Liver (tissue), 3 donors: ENCODE measurements around the gene ALDH5A1.

Experiments used
- EGR1 ChIP-seq, 2 donors: IDR thresholded peaks; 2 replicates each; pipeline ENCODE4 v1.6.1; 2016 to 2018; ENCODE audit warnings: antibody characterized with exemption in 2 of 2, low read depth in 2 of 2
- FOXA1 ChIP-seq: IDR thresholded peaks from 2 replicates; pipeline ENCODE4 v1.6.1; 2016; ENCODE audit warnings: antibody characterized with exemption
- GABPA ChIP-seq, 2 donors: IDR thresholded peaks in 1 of 2; conservative IDR thresholded peaks in 1 of 2; 2 replicates each; pipeline ENCODE4 v1.6.1; 2016; ENCODE audit warnings: antibody characterized with exemption in 2 of 2, mild to moderate bottlenecking in 1 of 2, moderate library complexity in 1 of 2
- HNF4A ChIP-seq, 2 donors: conservative IDR thresholded peaks; 2 replicates each; pipeline ENCODE4 v1.6.1; 2016; ENCODE audit warnings: antibody characterized with exemption in 2 of 2, mild to moderate bottlenecking in 2 of 2
- JUND ChIP-seq, 2 donors: IDR thresholded peaks; 2 replicates each; pipeline ENCODE4 v1.6.1; 2016; ENCODE audit warnings: antibody characterized with exemption in 2 of 2
- MAX ChIP-seq: IDR thresholded peaks from 2 replicates; pipeline ENCODE4 v1.6.1; 2016; ENCODE audit warnings: antibody characterized with exemption
- RAD21 ChIP-seq, 2 donors: IDR thresholded peaks; 2 replicates each; pipeline ENCODE4 v1.6.1; 2016; ENCODE audit warnings: antibody characterized with exemption in 2 of 2, mild to moderate bottlenecking in 2 of 2
- REST ChIP-seq: IDR thresholded peaks from 2 replicates; pipeline ENCODE4 v1.6.1; 2016; ENCODE audit warnings: antibody characterized with exemption, mild to moderate bottlenecking
- RXRA ChIP-seq, 2 donors: IDR thresholded peaks; 2 replicates each; pipeline ENCODE4 v1.6.1; 2017 to 2018; ENCODE audit warnings: antibody characterized with exemption in 2 of 2, mild to moderate bottlenecking in 1 of 2
- SP1 ChIP-seq: IDR thresholded peaks from 2 replicates; pipeline ENCODE4 v1.6.1; 2018; ENCODE audit warnings: antibody characterized with exemption, mild to moderate bottlenecking
- TAF1 ChIP-seq: conservative IDR thresholded peaks from 2 replicates; pipeline ENCODE4 v1.6.1; 2016; ENCODE audit warnings: antibody characterized with exemption, mild to moderate bottlenecking
- TF ChIP-seq, protein P1 (sequence below): fragments of 150-350 bp; IDR thresholded peaks from 2 replicates; pipeline ENCODE4 v1.5.1; 2017; ENCODE audit warnings: improper control_type of control experiment, low read depth, low read length; ENCODE audit not compliant: missing input control
- TF ChIP-seq, protein P2 (sequence below): IDR thresholded peaks from 2 replicates; pipeline ENCODE4 v1.6.1; 2016; ENCODE audit warnings: antibody characterized with exemption
- donor health status: healthy.
- donor health status: healthy.

DNA sequence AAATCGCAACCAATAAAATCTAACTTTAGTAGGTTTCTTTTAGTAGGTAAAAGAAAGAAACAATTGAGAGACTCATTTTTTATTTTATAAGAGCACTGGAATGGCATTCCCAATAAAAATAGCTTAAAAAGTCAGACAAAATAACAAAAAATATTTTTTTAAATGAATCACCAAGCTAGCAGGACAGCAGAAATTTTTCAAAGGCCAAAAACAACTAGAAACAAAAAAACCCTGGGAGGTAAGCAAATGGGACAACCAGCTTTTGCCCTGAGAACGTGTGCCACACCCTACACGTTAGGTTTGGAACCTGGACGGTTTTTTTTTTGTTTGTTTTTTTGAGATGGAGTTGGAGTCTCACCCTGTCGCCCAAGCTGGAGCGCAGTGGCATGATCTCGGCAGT, 25.0 kb upstream of the ALDH5A1 start:
- TF ChIP-seq, protein P1, sequence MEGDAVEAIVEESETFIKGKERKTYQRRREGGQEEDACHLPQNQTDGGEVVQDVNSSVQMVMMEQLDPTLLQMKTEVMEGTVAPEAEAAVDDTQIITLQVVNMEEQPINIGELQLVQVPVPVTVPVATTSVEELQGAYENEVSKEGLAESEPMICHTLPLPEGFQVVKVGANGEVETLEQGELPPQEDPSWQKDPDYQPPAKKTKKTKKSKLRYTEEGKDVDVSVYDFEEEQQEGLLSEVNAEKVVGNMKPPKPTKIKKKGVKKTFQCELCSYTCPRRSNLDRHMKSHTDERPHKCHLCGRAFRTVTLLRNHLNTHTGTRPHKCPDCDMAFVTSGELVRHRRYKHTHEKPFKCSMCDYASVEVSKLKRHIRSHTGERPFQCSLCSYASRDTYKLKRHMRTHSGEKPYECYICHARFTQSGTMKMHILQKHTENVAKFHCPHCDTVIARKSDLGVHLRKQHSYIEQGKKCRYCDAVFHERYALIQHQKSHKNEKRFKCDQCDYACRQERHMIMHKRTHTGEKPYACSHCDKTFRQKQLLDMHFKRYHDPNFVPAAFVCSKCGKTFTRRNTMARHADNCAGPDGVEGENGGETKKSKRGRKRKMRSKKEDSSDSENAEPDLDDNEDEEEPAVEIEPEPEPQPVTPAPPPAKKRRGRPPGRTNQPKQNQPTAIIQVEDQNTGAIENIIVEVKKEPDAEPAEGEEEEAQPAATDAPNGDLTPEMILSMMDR: no peak
- TF ChIP-seq TAF1: no peak
- no peak for TF ChIP-seq MAX
- no peak for TF ChIP-seq REST
- TF ChIP-seq SP1: no peak
- no peak for TF ChIP-seq GABPA (IDR thresholded peaks at IDR 0.05 in 1 of 2, conservative IDR thresholded peaks at IDR 0.05 in 1 of 2)
- no peak for TF ChIP-seq FOXA1
- TF ChIP-seq HNF4A (conservative IDR thresholded peaks at IDR 0.05): no peak
- no peak for TF ChIP-seq JUND (IDR thresholded peaks at IDR 0.05)
- TF ChIP-seq EGR1 (IDR thresholded peaks at IDR 0.05; ENCODE audit: low read depth in 2 of 2): no peak
- TF ChIP-seq RAD21 (IDR thresholded peaks at IDR 0.05): no peak
- TF ChIP-seq, protein P2, sequence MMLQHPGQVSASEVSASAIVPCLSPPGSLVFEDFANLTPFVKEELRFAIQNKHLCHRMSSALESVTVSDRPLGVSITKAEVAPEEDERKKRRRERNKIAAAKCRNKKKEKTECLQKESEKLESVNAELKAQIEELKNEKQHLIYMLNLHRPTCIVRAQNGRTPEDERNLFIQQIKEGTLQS: no peak
- TF ChIP-seq RXRA (IDR thresholded peaks at IDR 0.05): no peak
